Effector memory CD8-positive, alpha-beta T cell (primary cell): ENCODE data around the gene CECR2.

Experiments
- ATAC-seq: fragments of 150-1000 bp; cut with Tn5 transposase; replicated peaks from 2 replicates; pipeline ENCODE4 v1.10.0; 2021; ENCODE audit warnings: mild to moderate bottlenecking, moderate library complexity
- DNase-seq, 3 experiments: peaks; one replicate each; pipeline ENCODE4 v3.0.0; 2021
- H3K27ac Mint-ChIP-seq, 2 donors: one replicate each; pipeline ENCODE4 v1.8.0; 2022; ENCODE audit warnings: mild to moderate bottlenecking in 2 of 2, mixed read lengths in 2 of 2, moderate library complexity in 2 of 2
- H3K27me3 Mint-ChIP-seq, 2 donors: one replicate each; pipeline ENCODE4 v1.8.0; 2022; ENCODE audit warnings: mixed read lengths in 2 of 2
- H3K36me3 Mint-ChIP-seq: one replicate; pipeline ENCODE4 v1.8.0; 2022; ENCODE audit warnings: mild to moderate bottlenecking, moderate library complexity, mixed read lengths; ENCODE audit not compliant: insufficient read depth
- H3K4me1 Mint-ChIP-seq, 2 donors: one replicate each; pipeline ENCODE4 v1.8.0; 2022; ENCODE audit warnings: low read depth in 2 of 2, mixed read lengths in 2 of 2
- H3K4me3 Mint-ChIP-seq, 2 donors: one replicate each; pipeline ENCODE4 v1.8.0; 2022; ENCODE audit warnings: mild to moderate bottlenecking in 2 of 2, mixed read lengths in 2 of 2, moderate library complexity in 2 of 2
- H3K9me3 Mint-ChIP-seq, 2 donors: one replicate each; pipeline ENCODE4 v1.8.0; 2022; ENCODE audit warnings: mixed read lengths in 2 of 2

The CECR2 gene

DNA sequence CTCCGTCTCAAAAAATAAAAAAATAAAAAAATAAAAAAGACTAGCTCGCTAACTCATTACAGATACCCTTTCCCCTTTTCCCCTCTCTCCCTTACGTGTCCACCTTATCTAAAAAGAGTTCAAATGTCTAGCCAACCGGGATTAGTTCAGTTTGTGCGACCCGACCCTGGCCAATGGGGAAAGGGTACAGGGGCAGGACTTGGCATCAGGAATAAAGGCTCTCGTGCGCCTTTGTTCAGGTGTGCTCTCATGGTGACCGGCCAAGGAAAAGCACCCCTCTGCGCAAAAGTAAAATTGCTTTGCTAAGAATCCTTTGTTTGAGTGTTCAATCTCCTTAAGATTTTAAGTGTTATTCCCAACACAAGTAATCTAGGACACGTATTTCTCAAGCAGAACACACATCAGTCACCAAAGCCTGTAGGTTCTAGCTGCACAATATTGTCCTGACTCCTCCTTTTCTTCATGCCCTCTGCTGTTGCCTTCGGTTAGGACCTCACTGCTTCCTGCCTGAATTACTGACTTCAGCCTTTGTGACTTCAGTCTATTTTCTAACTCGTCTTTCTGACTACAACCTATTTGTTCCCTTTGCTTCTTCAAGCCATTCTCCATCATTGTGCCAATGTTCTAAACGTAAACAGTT lies 20.7 kb upstream of the CECR2 start:
- peaks cover 1 to 4% of the 10 kb centered on the region in 2 donors for H3K4me1 Mint-ChIP-seq
- H3K9me3 Mint-ChIP-seq = no peaks in the 10 kb centered on the region
- H3K27ac Mint-ChIP-seq = no peak overlapping the region
- peaks cover 3% of the 10 kb centered on the region for H3K36me3 Mint-ChIP-seq
- ATAC-seq = no peak
- no peak overlapping the region for H3K4me3 Mint-ChIP-seq
- no peak for DNase-seq
- H3K27me3 Mint-ChIP-seq = peaks cover 19 to 24% of the 10 kb centered on the region in 2 donors

DNA sequence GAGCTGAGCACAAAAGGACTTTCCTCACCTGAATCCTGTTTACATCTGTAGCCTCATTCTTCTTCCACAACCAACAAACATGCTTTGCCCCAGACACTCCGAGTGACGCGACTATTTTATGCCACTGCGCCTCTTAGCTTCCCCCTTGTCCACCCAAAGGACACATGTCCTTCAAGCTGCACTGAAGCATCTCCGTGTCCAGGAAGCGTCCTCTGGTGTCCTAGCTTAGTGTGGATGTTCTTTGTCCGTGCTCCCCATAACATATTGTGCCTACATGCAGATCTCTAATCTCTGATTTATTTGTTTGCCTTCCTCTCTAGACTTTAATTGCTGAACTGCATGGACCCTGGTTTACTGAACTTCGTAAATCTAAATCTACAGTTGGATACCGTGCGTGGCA lies 20.1 kb upstream of the CECR2 start:
- Mint-ChIP-seq H3K4me3 (peak overlapping the region; percentile 7 to 41), H3K9me3 (no peaks in the 10 kb centered on the region), H3K27ac (no peak overlapping the region), H3K36me3 (peaks cover 3% of the 10 kb centered on the region), H3K4me1 (peaks cover 1 to 4% of the 10 kb centered on the region in 2 donors), H3K27me3 (peaks cover 19 to 24% of the 10 kb centered on the region in 2 donors)
- DNase-seq (no peak), ATAC-seq (no peak)

DNA sequence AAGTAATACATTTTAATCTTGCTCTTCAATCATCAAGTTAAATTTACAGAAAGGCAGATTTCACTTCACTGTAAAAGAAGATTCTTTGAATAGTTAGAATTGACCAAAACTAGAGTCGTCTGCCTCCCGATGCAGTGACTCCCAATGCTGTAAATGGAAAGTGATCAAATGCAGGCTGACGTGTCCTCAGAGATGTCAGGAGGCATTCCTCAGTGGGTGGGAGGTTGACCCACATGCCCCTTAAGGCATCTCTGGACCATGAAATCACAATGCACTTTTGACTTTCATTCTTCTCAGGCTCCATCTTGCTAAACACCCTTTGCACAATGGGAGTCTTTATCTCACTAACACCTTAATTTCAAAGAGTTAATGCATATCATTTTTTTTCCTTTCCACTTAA lies 19.0 kb upstream of the CECR2 start:
- no peak overlapping the region for H3K27ac Mint-ChIP-seq
- H3K4me3 Mint-ChIP-seq = no peak overlapping the region
- no peak for ATAC-seq
- H3K36me3 Mint-ChIP-seq = no peaks in the 10 kb centered on the region
- DNase-seq = no peak
- H3K4me1 Mint-ChIP-seq = peaks cover 1 to 4% of the 10 kb centered on the region in 2 donors
- no peaks in the 10 kb centered on the region for H3K9me3 Mint-ChIP-seq
- peaks cover 19 to 24% of the 10 kb centered on the region in 2 donors for H3K27me3 Mint-ChIP-seq

DNA sequence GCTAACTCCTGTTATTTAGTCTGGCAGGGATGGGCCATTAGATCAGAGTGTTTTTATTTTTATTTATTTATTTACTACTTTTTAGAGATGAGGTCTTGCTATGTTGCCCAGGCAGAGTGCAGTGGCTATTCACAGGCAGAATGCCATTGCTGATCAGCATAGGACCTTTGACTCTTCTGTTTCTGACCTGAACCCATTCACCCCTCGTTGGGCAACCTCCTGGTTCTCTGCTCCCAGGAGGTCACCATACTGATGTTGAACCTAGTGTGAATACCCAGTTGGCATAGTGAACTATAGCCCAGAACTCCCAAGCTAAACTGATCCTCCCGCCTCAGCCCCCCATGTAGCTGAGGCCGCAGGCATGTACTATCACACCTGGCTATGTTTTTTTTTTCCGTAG lies 16.5 kb upstream of the CECR2 start:
- no peak for ATAC-seq
- no peak overlapping the region for H3K4me3 Mint-ChIP-seq

DNA sequence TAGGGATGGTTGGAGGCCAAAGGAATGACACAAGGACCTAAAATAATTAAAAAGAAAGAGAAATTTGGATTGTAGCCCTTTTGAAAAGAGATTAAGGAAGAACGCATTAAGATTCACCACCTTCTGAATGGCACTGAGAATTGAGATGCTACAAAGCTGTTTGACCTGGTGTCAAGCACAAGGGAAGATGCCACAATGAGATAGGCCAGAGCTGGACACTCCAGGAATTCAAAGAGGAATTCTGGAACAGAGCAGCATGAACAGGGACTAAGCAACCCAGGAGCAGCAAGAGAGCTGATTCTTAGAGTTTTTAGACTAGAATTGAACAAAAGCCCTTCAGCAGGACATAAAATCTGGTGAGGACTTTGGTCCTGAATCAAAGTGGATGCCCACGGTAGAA lies 11.6 kb upstream of the CECR2 start:
- peaks cover 20 to 30% of the 10 kb centered on the region in 2 donors for H3K27me3 Mint-ChIP-seq
- H3K27ac Mint-ChIP-seq = no peak overlapping the region
- H3K36me3 Mint-ChIP-seq = no peaks in the 10 kb centered on the region
- DNase-seq (no peak), ATAC-seq (no peak)
- H3K4me3 Mint-ChIP-seq = no peak overlapping the region
- no peaks in the 10 kb centered on the region for H3K9me3 Mint-ChIP-seq
- H3K4me1 Mint-ChIP-seq = no peaks in the 10 kb centered on the region

More for the DNA sequence above, 16.5 kb upstream of the CECR2 start:
- peaks cover 25 to 28% of the 10 kb centered on the region in 2 donors for H3K27me3 Mint-ChIP-seq
- DNase-seq = no peak
- no peaks in the 10 kb centered on the region for H3K36me3 Mint-ChIP-seq
- H3K9me3 Mint-ChIP-seq = no peaks in the 10 kb centered on the region
- peaks cover 1 to 4% of the 10 kb centered on the region in 2 donors for H3K4me1 Mint-ChIP-seq
- H3K27ac Mint-ChIP-seq = no peak overlapping the region

DNA sequence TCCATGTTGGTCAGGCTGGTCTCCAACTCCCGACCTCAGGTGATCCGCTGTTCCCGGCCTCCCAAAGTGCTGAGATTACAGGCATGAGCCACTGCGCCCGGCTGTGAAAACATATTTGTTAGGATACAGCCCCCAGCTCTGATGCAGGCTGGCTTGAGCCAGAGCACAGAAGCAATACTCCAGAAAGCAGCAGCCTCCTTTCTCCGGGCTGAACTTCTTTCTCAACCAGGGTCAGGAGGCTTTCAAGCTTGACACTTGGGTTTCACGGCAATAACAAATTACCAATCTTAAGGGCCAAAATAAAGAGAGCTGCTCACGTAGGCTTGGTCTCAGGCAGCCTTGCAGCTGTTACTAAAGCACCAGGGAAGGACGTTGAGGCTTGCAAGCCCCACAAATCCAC lies 10.8 kb upstream of the CECR2 start:
- ATAC-seq (no peak), DNase-seq (no peak)
- Mint-ChIP-seq H3K27me3 (peaks cover 24 to 30% of the 10 kb centered on the region in 2 donors), H3K4me3 (no peak overlapping the region), H3K36me3 (no peaks in the 10 kb centered on the region), H3K27ac (no peak overlapping the region), H3K9me3 (no peaks in the 10 kb centered on the region), H3K4me1 (no peaks in the 10 kb centered on the region)

DNA sequence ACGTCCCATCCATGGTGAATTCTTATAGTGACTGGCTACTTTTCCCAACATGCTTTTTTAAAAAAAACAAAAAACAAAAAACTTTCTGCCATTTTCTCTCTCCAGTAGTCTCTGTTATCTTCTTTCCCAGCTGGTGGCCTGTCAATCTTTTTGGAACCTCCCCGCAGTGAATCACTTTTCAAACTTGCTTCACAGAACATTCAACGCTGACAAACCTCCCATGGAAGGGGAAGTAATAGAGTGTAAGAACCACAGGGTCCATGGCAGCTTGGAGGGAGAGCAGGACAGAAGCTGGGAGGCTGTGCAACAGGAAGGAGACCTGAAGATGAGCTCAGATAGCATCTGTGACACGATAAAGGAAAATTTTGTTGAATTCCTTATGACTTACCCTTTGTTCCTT lies 9.8 kb upstream of the CECR2 start:
- no peak overlapping the region for H3K27ac Mint-ChIP-seq
- ATAC-seq (no peak), DNase-seq (no peak)
- peaks cover 30 to 34% of the 10 kb centered on the region in 2 donors for H3K27me3 Mint-ChIP-seq
- no peaks in the 10 kb centered on the region for H3K36me3 Mint-ChIP-seq
- H3K4me3 Mint-ChIP-seq = no peak overlapping the region
- H3K4me1 Mint-ChIP-seq = no peaks in the 10 kb centered on the region
- H3K9me3 Mint-ChIP-seq = no peaks in the 10 kb centered on the region

DNA sequence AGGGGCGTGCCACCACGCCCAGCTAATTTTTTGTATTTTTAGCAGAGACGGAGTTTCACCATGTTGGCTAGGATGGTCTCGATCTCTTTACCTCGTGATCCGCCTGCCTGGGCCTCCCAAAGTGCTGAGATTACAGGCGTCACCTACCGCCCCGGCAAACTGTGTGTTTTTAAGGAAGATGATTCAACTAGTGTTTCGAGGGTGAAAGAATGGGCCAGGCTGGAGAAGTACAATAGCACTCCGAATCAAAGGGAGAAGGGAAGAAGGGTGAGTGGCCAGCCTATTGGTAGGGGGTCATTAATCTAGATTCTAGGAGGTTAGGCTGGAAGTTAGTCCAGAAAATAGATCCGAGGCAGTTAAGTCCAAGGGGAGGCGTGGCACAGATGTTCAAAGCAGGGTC lies 2.9 kb upstream of the CECR2 start:
- ATAC-seq = no peak
- no peak overlapping the region for H3K4me3 Mint-ChIP-seq
- H3K27me3 Mint-ChIP-seq = peaks cover 61 to 67% of the 10 kb centered on the region in 2 donors

DNA sequence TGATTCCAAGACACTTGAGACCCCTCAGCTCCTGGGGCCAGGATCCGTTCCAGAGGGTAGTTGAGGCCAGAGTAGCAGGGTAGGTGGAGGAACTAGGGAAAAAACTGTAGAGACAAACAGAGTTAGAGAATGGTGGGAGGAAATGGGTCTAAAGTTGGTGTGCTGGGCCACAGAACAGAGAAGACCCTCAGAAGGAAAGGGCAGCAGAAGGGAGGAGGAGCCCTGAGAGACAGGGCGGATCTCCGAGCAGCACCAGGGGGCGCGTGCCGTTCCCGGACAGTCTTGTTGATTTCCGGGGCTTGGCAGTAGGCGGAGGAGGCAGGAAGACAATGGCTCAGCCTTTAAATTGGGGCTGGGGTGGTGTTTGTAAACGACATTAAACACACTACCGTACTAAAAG lies 2.4 kb upstream of the CECR2 start:
- Mint-ChIP-seq H3K9me3 (no peaks in the 10 kb centered on the region), H3K4me3 (no peak overlapping the region), H3K36me3 (no peaks in the 10 kb centered on the region), H3K4me1 (peaks cover 11 to 12% of the 10 kb centered on the region in 2 donors), H3K27me3 (peaks cover 56 to 67% of the 10 kb centered on the region in 2 donors), H3K27ac (no peak overlapping the region)
- no peak for DNase-seq
- no peak for ATAC-seq

More for the DNA sequence above, 2.9 kb upstream of the CECR2 start:
- no peak overlapping the region for H3K27ac Mint-ChIP-seq
- no peaks in the 10 kb centered on the region for H3K36me3 Mint-ChIP-seq
- no peak for DNase-seq
- H3K4me1 Mint-ChIP-seq = peaks cover 11 to 12% of the 10 kb centered on the region in 2 donors
- no peaks in the 10 kb centered on the region for H3K9me3 Mint-ChIP-seq

DNA sequence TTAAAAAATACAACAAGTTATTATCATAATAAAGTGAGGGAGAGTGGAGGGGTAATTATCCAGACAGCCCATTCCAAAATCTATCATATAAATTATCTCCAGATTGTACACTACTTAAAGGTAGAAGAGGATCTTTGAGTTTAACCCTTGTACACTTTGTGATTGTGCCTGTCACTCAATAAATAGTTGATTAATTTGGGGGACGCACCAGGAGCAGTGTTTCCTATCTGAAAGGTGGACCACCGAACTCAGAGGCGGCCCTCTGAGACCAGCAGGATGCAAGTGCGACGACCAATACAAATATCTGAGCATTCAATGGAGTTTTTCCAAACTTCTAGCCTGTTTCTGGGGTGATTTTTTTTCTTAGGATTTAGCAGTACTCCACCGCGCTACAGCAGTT lies 1.1 kb upstream of the CECR2 start:
- DNase-seq (no peak), ATAC-seq (no peak)
- no peaks in the 10 kb centered on the region for H3K36me3 Mint-ChIP-seq
- H3K27me3 Mint-ChIP-seq = peaks cover 49 to 66% of the 10 kb centered on the region in 2 donors
- no peaks in the 10 kb centered on the region for H3K9me3 Mint-ChIP-seq
- H3K27ac Mint-ChIP-seq = no peak overlapping the region
- peaks cover 11 to 12% of the 10 kb centered on the region in 2 donors for H3K4me1 Mint-ChIP-seq
- peak overlapping the region; percentile 67 to 68 for H3K4me3 Mint-ChIP-seq

DNA sequence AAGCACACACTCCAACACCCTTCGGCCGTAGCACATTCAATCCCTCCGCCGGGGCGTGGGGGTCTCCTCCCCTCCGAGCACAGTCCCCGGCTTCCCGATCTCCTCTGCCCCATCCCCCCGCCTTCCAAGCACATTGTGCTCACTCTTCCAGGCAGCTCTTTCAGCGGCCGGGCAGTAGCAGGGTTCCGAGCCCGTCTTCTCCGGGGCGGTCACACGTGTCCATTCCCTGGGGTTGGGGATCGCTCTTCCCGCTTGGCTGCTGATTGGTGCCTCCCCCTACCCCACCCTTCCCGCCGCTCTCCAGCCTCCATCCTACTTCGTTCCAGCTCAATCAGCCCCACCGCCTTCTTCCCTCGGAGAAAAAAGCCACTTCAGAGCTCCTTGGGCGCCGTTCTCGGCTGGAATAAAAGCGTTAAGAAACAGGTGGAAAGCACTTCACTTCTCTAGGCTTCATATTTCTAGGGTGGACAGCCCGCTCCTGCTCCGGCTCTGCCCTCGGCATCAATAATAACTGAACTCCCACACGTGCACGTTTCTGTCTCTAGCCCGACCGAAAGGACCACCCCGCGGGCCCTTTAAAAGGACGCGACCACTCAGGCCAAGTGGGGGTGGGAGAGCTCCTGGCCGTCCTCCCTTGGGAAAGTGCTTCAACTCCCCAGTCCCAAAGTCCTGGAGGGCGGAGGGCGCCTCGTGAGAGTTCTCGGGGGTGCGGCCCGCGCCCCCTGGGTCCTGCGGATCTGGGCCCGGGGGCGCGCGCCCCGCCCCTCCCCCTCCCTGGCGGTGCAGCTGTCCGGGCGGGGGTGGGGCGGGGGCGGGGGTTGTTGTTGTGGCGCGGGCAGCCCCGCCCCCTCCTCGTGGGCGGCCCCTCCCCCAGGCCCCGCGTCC lies 464 bp upstream of the CECR2 start:
- Mint-ChIP-seq H3K4me1 (peaks cover 11 to 12% of the 10 kb centered on the region in 2 donors), H3K36me3 (no peaks in the 10 kb centered on the region), H3K27ac (no peak overlapping the region), H3K4me3 (peak overlapping the region; percentile 67 to 68), H3K9me3 (no peaks in the 10 kb centered on the region), H3K27me3 (peaks cover 50 to 69% of the 10 kb centered on the region in 2 donors)
- no peak for DNase-seq
- ATAC-seq = no peak

DNA sequence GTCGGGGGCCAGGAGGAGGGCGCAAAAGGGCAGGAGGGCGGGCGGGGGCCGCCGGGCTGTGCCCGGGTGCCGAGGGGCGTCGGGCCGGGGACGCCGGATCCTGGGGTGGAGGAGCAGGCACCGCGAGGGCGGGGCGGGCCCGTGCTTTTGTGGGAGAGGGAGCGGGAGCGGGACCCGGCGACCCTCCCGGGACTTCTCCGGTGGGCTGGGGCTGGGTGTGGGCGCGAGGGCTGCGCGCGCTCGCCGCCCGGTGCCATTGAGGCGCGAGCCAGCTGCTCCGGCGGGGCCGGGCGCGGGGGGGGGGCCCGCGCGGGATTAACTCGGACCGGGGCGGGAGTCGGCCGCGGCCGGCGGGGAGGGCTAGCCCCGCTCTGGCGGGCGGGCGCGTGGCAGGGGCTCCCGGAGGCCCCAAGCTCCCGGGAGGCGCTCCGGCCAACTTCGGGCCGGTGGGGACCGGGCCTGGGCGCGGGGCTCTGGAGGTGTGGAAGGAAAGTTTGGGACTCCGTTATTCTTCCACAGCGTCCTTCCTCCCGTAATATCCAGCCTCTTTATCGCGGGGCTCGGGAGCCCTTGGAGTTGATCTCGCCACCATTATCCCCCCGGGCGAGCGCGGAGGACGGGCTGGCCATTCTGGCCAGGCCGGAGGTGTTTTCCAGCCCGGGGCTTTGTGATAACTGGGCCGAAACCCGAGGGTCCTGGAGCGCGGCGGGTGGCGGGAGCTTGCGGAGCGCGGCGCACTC lies 936 bp downstream of the CECR2 start:
- ATAC-seq (no peak), DNase-seq (no peak)
- Mint-ChIP-seq H3K27me3 (peaks cover 48 to 70% of the 10 kb centered on the region in 2 donors), H3K4me1 (peaks cover 11 to 12% of the 10 kb centered on the region in 2 donors), H3K9me3 (no peaks in the 10 kb centered on the region), H3K36me3 (no peaks in the 10 kb centered on the region), H3K27ac (no peak overlapping the region), H3K4me3 (peak overlapping the region; percentile 2 to 34)

DNA sequence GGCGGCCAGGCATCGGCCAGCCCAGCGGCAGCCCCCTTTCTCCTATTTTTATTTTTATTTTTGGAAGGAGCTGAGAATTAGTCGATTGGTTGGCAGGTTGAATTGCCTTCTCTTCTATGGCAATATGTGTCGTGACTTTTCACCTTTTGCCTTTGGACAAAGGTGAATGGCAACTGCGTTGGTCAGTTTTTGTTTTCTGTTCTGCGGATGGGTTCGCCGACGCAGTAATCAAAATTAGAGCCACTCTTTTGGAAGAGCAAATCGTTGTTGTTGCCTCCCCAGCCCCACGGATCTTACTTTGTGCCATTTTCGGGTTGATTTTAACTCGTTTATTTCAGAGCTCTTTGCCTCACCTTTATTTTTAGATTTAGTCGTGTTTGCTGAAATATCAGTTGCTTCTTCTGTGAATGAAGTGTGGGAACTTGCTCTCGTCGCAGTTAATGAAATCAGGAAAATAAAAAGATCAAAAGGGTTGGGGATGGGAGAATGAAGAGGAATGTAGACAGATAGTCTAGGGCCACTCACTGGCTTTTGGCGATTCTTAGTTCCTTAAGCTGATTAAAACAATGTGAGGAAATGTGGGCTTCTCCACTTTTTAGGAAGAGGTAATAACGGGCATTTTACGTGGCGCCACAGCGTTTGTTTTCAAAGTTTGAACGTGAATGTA lies 1.6 kb downstream of the CECR2 start:
- ATAC-seq (no peak), DNase-seq (no peak)
- Mint-ChIP-seq H3K9me3 (no peaks in the 10 kb centered on the region), H3K27me3 (peaks cover 51 to 70% of the 10 kb centered on the region in 2 donors), H3K36me3 (no peaks in the 10 kb centered on the region), H3K4me3 (peak overlapping the region; percentile 2 to 34), H3K27ac (no peak overlapping the region), H3K4me1 (peaks cover 11 to 12% of the 10 kb centered on the region in 2 donors)
